Vagina (tissue), 2 donors: ENCODE measurements around the gene PLA2G2D. TPM values are rescaled to one million over a fixed set of nuclear protein-coding genes. Genes with fewer than 3 reads are reported as not detected.

Experiments used
- DNase-seq, 2 donors: peaks; one replicate each; pipeline ENCODE4 v3.0.0-alpha.2; 2017; ENCODE audit errors: extremely low spot score in 2 of 2
- H3K27ac ChIP-seq: fragments of 200-600 bp; sonication (generic); one replicate; pipeline ENCODE4 v1.5.1; 2019
- H3K27me3 ChIP-seq: fragments of 200-600 bp; sonication (generic); one replicate; pipeline ENCODE4 v1.5.1; 2019
- H3K36me3 ChIP-seq, 2 donors: fragments of 200-600 bp; sonication (generic); one replicate each; pipeline ENCODE4 v1.5.1; 2017 to 2019
- H3K4me1 ChIP-seq: fragments of 200-600 bp; sonication (generic); one replicate; pipeline ENCODE4 v1.5.1; 2019
- H3K4me3 ChIP-seq, 2 donors: fragments of 200-600 bp; sonication (generic); 1 replicate in 1 of 2; 2 replicates in 1 of 2; pipeline ENCODE4 v1.5.1; 2016 to 2019
- H3K9me3 ChIP-seq: fragments of 200-600 bp; sonication (generic); one replicate; pipeline ENCODE4 v1.5.1; 2019
- CTCF ChIP-seq, 3 experiments: fragments of 450-650 bp in 2 of 3; fragments of 200-600 bp in 1 of 3; sonication (generic) in 1 of 3; IDR thresholded peaks; one replicate each; pipeline ENCODE4 v1.5.1; 2017 to 2019; ENCODE audit warnings: antibody characterized with exemption in 3 of 3, mild to moderate bottlenecking in 2 of 3, moderate library complexity in 2 of 3
- POLR2A ChIP-seq, 2 donors: fragments of 450-650 bp; IDR thresholded peaks; one replicate each; pipeline ENCODE4 v1.6.1; 2017; ENCODE audit warnings: antibody characterized with exemption in 2 of 2, mild to moderate bottlenecking in 2 of 2, moderate library complexity in 2 of 2
- POLR2AphosphoS5 ChIP-seq, 2 donors: sonication (generic); formaldehyde crosslinking; IDR thresholded peaks; one replicate each; pipeline ENCODE4 v1.9.0; 2017; ENCODE audit warnings: antibody characterized with exemption in 2 of 2, mild to moderate bottlenecking in 2 of 2, low read depth in 1 of 2; ENCODE audit not compliant: insufficient read depth in 1 of 2
- intact Hi-C: fragments of 100-400 bp; cut with DNase I; formaldehyde crosslinking; loops from one replicate; pipeline ENCODE4 v1.15.1; 2023
- total RNA-seq: library from RNA; depleted of rRNA; stranded (reverse); fragments of >200 nt; gene quantifications from one replicate; pipeline ENCODE4 v1.2.3, GENCODE V29; 2016

The PLA2G2D gene
- total RNA-seq, 1 donor from 2014 or later, result not detected

- Histone ChIP-seq H3K27ac (peak overlapping the region; percentile 39), H3K4me1 (peaks cover 22% of the 10 kb centered on the region), H3K27me3 (no peaks in the 10 kb centered on the region), H3K4me3 (no peak overlapping the region), H3K9me3 (no peaks in the 10 kb centered on the region), H3K36me3 (no peaks in the 10 kb centered on the region)
- TF ChIP-seq POLR2A (IDR thresholded peaks at IDR 0.05), result no peak
- TF ChIP-seq CTCF (IDR thresholded peaks at IDR 0.05), result no peak
- no peak for TF ChIP-seq POLR2AphosphoS5 (IDR thresholded peaks at IDR 0.05; ENCODE audit: insufficient read depth in 1 of 2, low read depth in 1 of 2)
- no peak for DNase-seq
- intact Hi-C loops, result no loop called here
Observed at GRCh38 chr1:20109223-20109856, 10.0 kb downstream of the PLA2G2D start.

GRCh38 chr1:20108366-20109123 is 10.8 kb downstream of the PLA2G2D start:
- intact Hi-C loops, result no loop called here
- Histone ChIP-seq H3K4me1 (peaks cover 22% of the 10 kb centered on the region), H3K27ac (peak overlapping the region; percentile 29), H3K36me3 (no peaks in the 10 kb centered on the region), H3K4me3 (no peak overlapping the region), H3K27me3 (no peaks in the 10 kb centered on the region), H3K9me3 (no peaks in the 10 kb centered on the region)
- TF ChIP-seq POLR2AphosphoS5 (IDR thresholded peaks at IDR 0.05; ENCODE audit: insufficient read depth in 1 of 2, low read depth in 1 of 2) (no peak), POLR2A (IDR thresholded peaks at IDR 0.05) (no peak)
- DNase-seq, result no peak

- Histone ChIP-seq H3K4me3 (no peak overlapping the region), H3K9me3 (no peaks in the 10 kb centered on the region), H3K36me3 (no peaks in the 10 kb centered on the region), H3K27ac (no peak overlapping the region), H3K4me1 (peaks cover 30% of the 10 kb centered on the region), H3K27me3 (no peaks in the 10 kb centered on the region)
- intact Hi-C loops, result no loop called here
- TF ChIP-seq CTCF (IDR thresholded peaks at IDR 0.05) (no peak), POLR2AphosphoS5 (IDR thresholded peaks at IDR 0.05; ENCODE audit: insufficient read depth in 1 of 2, low read depth in 1 of 2) (no peak), POLR2A (IDR thresholded peaks at IDR 0.05) (no peak)
- no peak for DNase-seq
Observed at GRCh38 chr1:20107796-20108195, 11.5 kb downstream of the PLA2G2D start.

GRCh38 chr1:20107351-20107750 is 12.0 kb downstream of the PLA2G2D start:
- DNase-seq, result no peak
- Histone ChIP-seq H3K36me3 (no peaks in the 10 kb centered on the region), H3K9me3 (no peaks in the 10 kb centered on the region), H3K27me3 (no peaks in the 10 kb centered on the region), H3K4me3 (no peak overlapping the region), H3K27ac (no peak overlapping the region), H3K4me1 (peaks cover 31% of the 10 kb centered on the region)
- intact Hi-C loops, result no loop called here
- no peak for TF ChIP-seq POLR2AphosphoS5 (IDR thresholded peaks at IDR 0.05; ENCODE audit: insufficient read depth in 1 of 2, low read depth in 1 of 2)
- TF ChIP-seq CTCF (IDR thresholded peaks at IDR 0.05), result no peak
- no peak for TF ChIP-seq POLR2A (IDR thresholded peaks at IDR 0.05)

- Histone ChIP-seq H3K4me1 (peaks cover 25% of the 10 kb centered on the region), H3K9me3 (no peaks in the 10 kb centered on the region), H3K36me3 (no peaks in the 10 kb centered on the region), H3K4me3 (no peak overlapping the region), H3K27ac (no peak overlapping the region), H3K27me3 (no peaks in the 10 kb centered on the region)
- DNase-seq, result no peak
- intact Hi-C loops, result no loop called here
- TF ChIP-seq CTCF (IDR thresholded peaks at IDR 0.05) (no peak), POLR2AphosphoS5 (IDR thresholded peaks at IDR 0.05; ENCODE audit: insufficient read depth in 1 of 2, low read depth in 1 of 2) (no peak), POLR2A (IDR thresholded peaks at IDR 0.05) (no peak)
Observed at GRCh38 chr1:20105856-20106255, 13.5 kb downstream of the PLA2G2D start.
